GM23338 (cell line): ENCODE data around the gene TRIM67. TPM values are rescaled to one million over a fixed set of nuclear protein-coding genes. Genes with fewer than 3 reads are reported as not detected.
"Not testable (repeated sequence)": the region's sequence is repeated elsewhere in the genome, so short reads cannot be mapped to it uniquely, and the experiment has no call there.

Source experiments
- ATAC-seq: fragments of 200-7000 bp; cut with Tn5 transposase; 3 replicates; pipeline ENCODE4 v1.9.1; 2020
- DNase-seq: peaks from one replicate; pipeline ENCODE4 v3.0.0-alpha.2; 2015; ENCODE audit warnings: low spot score
- H2AFZ ChIP-seq: fragments of 200-600 bp; sonication (generic); 2 replicates; pipeline ENCODE4 v1.8.0; 2016; ENCODE audit warnings: antibody characterized with exemption, mild to moderate bottlenecking, moderate library complexity
- H3F3A ChIP-seq: fragments of 200-600 bp; sonication (generic); replicated peaks from 2 replicates; pipeline ENCODE4 v1.8.0; 2017; ENCODE audit warnings: antibody characterized with exemption, mixed run types, low read depth
- H3K27ac ChIP-seq: fragments of 200-600 bp; sonication (generic); 2 replicates; pipeline ENCODE4 v1.6.1; 2016; ENCODE audit warnings: low read depth
- H3K27me3 ChIP-seq: fragments of 200-600 bp; sonication (generic); 2 replicates; pipeline ENCODE4 v1.8.0; 2016; ENCODE audit warnings: mild to moderate bottlenecking, mixed run types, moderate library complexity; ENCODE audit not compliant: insufficient read depth
- H3K36me3 ChIP-seq: fragments of 200-600 bp; sonication (generic); 2 replicates; pipeline ENCODE4 v1.8.0; 2016; ENCODE audit warnings: mild to moderate bottlenecking; ENCODE audit not compliant: insufficient read depth
- H3K4me1 ChIP-seq: fragments of 200-600 bp; sonication (generic); 2 replicates; pipeline ENCODE4 v1.8.0; 2016; ENCODE audit warnings: mild to moderate bottlenecking, moderate library complexity; ENCODE audit not compliant: insufficient read depth
- H3K4me2 ChIP-seq: fragments of 200-600 bp; sonication (generic); 2 replicates; pipeline ENCODE4 v1.7.1; 2017; ENCODE audit warnings: mixed run types
- H3K4me3 ChIP-seq: fragments of 200-600 bp; sonication (generic); 2 replicates; pipeline ENCODE4 v1.6.1; 2016; ENCODE audit warnings: mixed run types
- H3K79me2 ChIP-seq: fragments of 200-600 bp; sonication (generic); replicated peaks from 2 replicates; pipeline ENCODE4 v1.8.0; 2017; ENCODE audit warnings: mild to moderate bottlenecking; ENCODE audit not compliant: insufficient read depth
- H3K9me2 ChIP-seq: fragments of 200-600 bp; sonication (generic); 2 replicates; pipeline ENCODE4 v1.8.0; 2017; ENCODE audit not compliant: insufficient read depth
- H4K20me1 ChIP-seq: fragments of 200-600 bp; sonication (generic); replicated peaks from 2 replicates; pipeline ENCODE4 v1.8.0; 2017; ENCODE audit warnings: mild to moderate bottlenecking; ENCODE audit not compliant: insufficient read depth
- H3K27ac Mint-ChIP-seq: 2 replicates; pipeline ENCODE4 v1.8.0; 2020; ENCODE audit warnings: inconsistent platforms, mild to moderate bottlenecking, moderate library complexity, mixed read lengths
- H3K27me3 Mint-ChIP-seq: 3 replicates; pipeline ENCODE4 v1.8.0; 2022; ENCODE audit warnings: low read depth, mild to moderate bottlenecking, moderate library complexity, mixed read lengths, inconsistent platforms; ENCODE audit not compliant: insufficient read depth, poor library complexity
- H3K36me3 Mint-ChIP-seq: 3 replicates; pipeline ENCODE4 v1.8.0; 2021; ENCODE audit warnings: low read depth, mild to moderate bottlenecking, inconsistent platforms, moderate library complexity, mixed read lengths
- H3K4me1 Mint-ChIP-seq: 3 replicates; pipeline ENCODE4 v1.8.0; 2020; ENCODE audit warnings: mild to moderate bottlenecking, inconsistent platforms, mixed read lengths
- H3K4me3 Mint-ChIP-seq: 3 replicates; pipeline ENCODE4 v1.8.0; 2021; ENCODE audit warnings: moderate library complexity, mild to moderate bottlenecking, inconsistent platforms, mixed read lengths
- H3K9me3 Mint-ChIP-seq: 3 replicates; pipeline ENCODE4 v1.8.0; 2020; ENCODE audit warnings: moderate library complexity, mild to moderate bottlenecking, inconsistent platforms, mixed read lengths
- CREB1 ChIP-seq: fragments of 250-450 bp; sonication (Bioruptor Pico); IDR thresholded peaks from 2 replicates; pipeline ENCODE4 v1.5.0; 2020; ENCODE audit warnings: low read depth, mild to moderate bottlenecking, moderate library complexity
- EZH2 ChIP-seq: fragments of 200-600 bp; sonication (generic); IDR thresholded peaks from one replicate; pipeline ENCODE4 v1.8.0; 2017; ENCODE audit warnings: antibody characterized with exemption, mild to moderate bottlenecking, low read depth; ENCODE audit not compliant: unreplicated experiment
- EZH2phosphoT487 ChIP-seq: fragments of 200-600 bp; sonication (generic); IDR thresholded peaks from one replicate; pipeline ENCODE4 v1.8.1; 2018; ENCODE audit warnings: antibody characterized with exemption; ENCODE audit not compliant: unreplicated experiment
- JUNB ChIP-seq: IDR thresholded peaks from one replicate; pipeline ENCODE4 v1.6.1; 2016; ENCODE audit warnings: antibody characterized with exemption; ENCODE audit not compliant: unreplicated experiment
- NANOG ChIP-seq: IDR thresholded peaks from 2 replicates; pipeline ENCODE4 v1.6.1; 2016; ENCODE audit warnings: antibody characterized with exemption, borderline replicate concordance
- REST ChIP-seq: IDR thresholded peaks from one replicate; pipeline ENCODE4 v1.6.1; 2018; ENCODE audit warnings: antibody characterized with exemption; ENCODE audit not compliant: unreplicated experiment
- ZNF114 ChIP-seq: fragments of 250-450 bp; sonication (Bioruptor Pico); IDR thresholded peaks from 2 replicates; pipeline ENCODE4 v1.5.0; 2020; ENCODE audit warnings: mild to moderate bottlenecking, moderate library complexity
- ZNF331 ChIP-seq: fragments of 250-450 bp; sonication (Bioruptor Pico); IDR thresholded peaks from 2 replicates; pipeline ENCODE4 v1.5.0; 2020; ENCODE audit warnings: low read depth, mild to moderate bottlenecking, moderate library complexity
- ZNF462 ChIP-seq: fragments of 250-450 bp; sonication (Bioruptor Pico); IDR thresholded peaks from 2 replicates; pipeline ENCODE4 v1.5.0; 2020; ENCODE audit warnings: mild to moderate bottlenecking, moderate library complexity
- polyA plus RNA-seq: library from polyadenylated mRNA; unstranded; fragments of >200 nt; fragmentation: Nextera tagmentation; extraction: Ambion mirVana; gene quantifications from 2 replicates; pipeline ENCODE4 v1.2.1, GENCODE V29; 2016
- total RNA-seq: library from RNA; depleted of rRNA; stranded (reverse); fragments of >200 nt; shearing (Covaris generic); gene quantifications from 2 replicates; pipeline ENCODE4 v1.2.3, GENCODE V29; 2014
- TF ChIP-seq, protein P1 (sequence below): IDR thresholded peaks from 2 replicates; pipeline ENCODE4 v1.6.1; 2016; ENCODE audit warnings: antibody characterized with exemption

Gene TRIM67
- total and polyA plus RNA-seq, 2 experiments from 2014 or later = 0.03 TPM; not detected in 1

- TF ChIP-seq, protein P1, sequence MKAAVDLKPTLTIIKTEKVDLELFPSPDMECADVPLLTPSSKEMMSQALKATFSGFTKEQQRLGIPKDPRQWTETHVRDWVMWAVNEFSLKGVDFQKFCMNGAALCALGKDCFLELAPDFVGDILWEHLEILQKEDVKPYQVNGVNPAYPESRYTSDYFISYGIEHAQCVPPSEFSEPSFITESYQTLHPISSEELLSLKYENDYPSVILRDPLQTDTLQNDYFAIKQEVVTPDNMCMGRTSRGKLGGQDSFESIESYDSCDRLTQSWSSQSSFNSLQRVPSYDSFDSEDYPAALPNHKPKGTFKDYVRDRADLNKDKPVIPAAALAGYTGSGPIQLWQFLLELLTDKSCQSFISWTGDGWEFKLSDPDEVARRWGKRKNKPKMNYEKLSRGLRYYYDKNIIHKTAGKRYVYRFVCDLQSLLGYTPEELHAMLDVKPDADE = no peak
- no peak for TF ChIP-seq EZH2
Measured at GRCh38 chr1:231155808-231156207, 6.0 kb upstream of the TRIM67 start (continued).

GRCh38 chr1:231157311-231157710 is 4.5 kb upstream of the TRIM67 start:
- Histone ChIP-seq H3K9me2 (no peaks in the 10 kb centered on the region), H3K36me3 (no peaks in the 10 kb centered on the region), H2AFZ (no peak overlapping the region), H3K79me2 (no peaks in the 10 kb centered on the region), H3F3A (no peaks in the 10 kb centered on the region), H3K27ac (no peak overlapping the region), H3K4me1 (0 out of 2 replicates have a peak, but pooled peaks cover 6% of the 10 kb centered on the region), H3K27me3 (peaks cover 61% of the 10 kb centered on the region), H3K4me2 (no peak overlapping the region), H4K20me1 (peaks cover 7% of the 10 kb centered on the region; the same call in 1 of the 2 replicates), H3K4me3 (no peak overlapping the region)
- Mint-ChIP-seq H3K4me3 (no peak overlapping the region), H3K36me3 (peaks cover 5% of the 10 kb centered on the region; the same call in 2 of the 3 replicates), H3K27ac (no peak overlapping the region), H3K9me3 (peaks cover 12% of the 10 kb centered on the region), H3K4me1 (no peaks in the 10 kb centered on the region), H3K27me3 (peaks cover 39% of the 10 kb centered on the region)
- ATAC-seq = no peak
- DNase-seq = no peak
- TF ChIP-seq ZNF462 (CRISPR knock-in tag) (no peak), EZH2phosphoT487 (no peak), NANOG (no peak), REST (no peak), JUNB (no peak), ZNF331 (CRISPR knock-in tag) (no peak), ZNF114 (CRISPR knock-in tag) (no peak), CREB1 (CRISPR knock-in tag) (no peak)

DNA sequence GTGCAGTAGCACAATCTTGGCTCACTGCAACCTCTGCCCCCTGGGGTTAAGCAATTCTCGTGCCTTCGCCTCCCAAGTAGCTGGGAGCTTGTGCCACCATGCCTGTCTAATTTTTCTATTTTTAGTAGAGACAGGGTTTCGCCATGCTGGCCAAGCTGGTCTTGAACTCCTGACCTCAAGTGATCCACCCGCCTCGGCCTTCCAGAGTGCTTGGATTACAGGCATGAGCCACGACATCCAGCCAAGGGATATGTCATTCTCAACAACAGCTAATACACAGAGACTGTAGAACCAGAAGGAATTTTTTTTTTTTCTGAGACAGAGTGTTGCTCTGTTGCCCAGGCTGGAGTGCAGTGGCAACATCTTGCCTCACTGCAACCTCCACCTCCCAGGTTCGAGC is 3.7 kb upstream of the TRIM67 start:
- H3K4me2 ChIP-seq, H3K4me1 ChIP-seq, DNase-seq, H3K9me2 ChIP-seq, H3K27ac ChIP-seq, H3K9me3 Mint-ChIP-seq, H4K20me1 ChIP-seq, H3K4me3 Mint-ChIP-seq, ATAC-seq, H3F3A ChIP-seq, H2AFZ ChIP-seq, H3K79me2 ChIP-seq, H3K4me1 Mint-ChIP-seq, H3K36me3 Mint-ChIP-seq, H3K4me3 ChIP-seq, H3K27ac Mint-ChIP-seq, H3K36me3 ChIP-seq: not testable (repeated sequence)
- peaks cover 69% of the 10 kb centered on the region for H3K27me3 ChIP-seq
- peaks cover 47% of the 10 kb centered on the region for H3K27me3 Mint-ChIP-seq
